Measurements from ENCODE around the gene MDM1. TPM values are rescaled to one million over a fixed set of nuclear protein-coding genes. Genes with fewer than 3 reads are reported as not detected.
A peak's percentile ranks its signal among the peaks of the same experiment; 100 is the strongest.

MDM1 gene
- 10 to 100 TPM; 12.7 to 13.6 TPM for total RNA-seq

- peak; percentile 97 for DNase-seq
- Mint-ChIP-seq H3K4me3 (peak within 1 kb of the TSS; percentile 80), H3K27ac (peak within 1 kb of the TSS; percentile 55), H3K27me3 (peaks cover 2% of the 10 kb centered on the region), H3K36me3 (ENCODE audit: low read depth) (peaks cover 2% of the 10 kb centered on the region), H3K4me1 (peaks cover 42% of the 10 kb centered on the region), H3K9me3 (ENCODE audit: low read depth) (no peaks in the 10 kb centered on the region)
- intact Hi-C loops (cut with DNase I, micrococcal nuclease), result loop anchor here (1.0 to 10.0 kb wide), 7 partner anchors 33 to 476 kb away; partner anchors contain the start of genes MDM2 (in 2 of the 2), NUP107 (in 2 of the 2), RAP1B (in 2 of the 2) and SLC35E3 (in 1 of the 2)
- ATAC-seq, result peak; percentile 98
- ChIA-PET CTCF (interaction anchor here (0.6 to 5.0 kb wide), 10 partner anchors 10 to 213 kb away, joined by 3 to 25 read pairs (median 4); no protein-coding TSS in a partner anchor), POLR2A (interaction anchor here (0.8 to 1.2 kb wide), 3 partner anchors 27 to 280 kb away, joined by 4 to 6 read pairs (median 6); no protein-coding TSS in a partner anchor)
Measured at GRCh38 chr12:68331869-68332727, at the start of gene MDM1. TSS of gene MDM1 (minus strand) at chr12:68332362. CDS start at chr12:68332245, 117 bp downstream.

GRCh38 chr12:68381476-68382219, 49.5 kb upstream of the MDM1 start:
- H3K27ac Mint-ChIP-seq, result no peak overlapping the region
- ChIA-PET POLR2A (interaction anchor here (0.6 kb wide), 1 partner anchor 9 kb away, joined by 4 read pairs; no protein-coding TSS in a partner anchor), CTCF (interaction anchor here (0.6 to 1.8 kb wide), 6 partner anchors 16 to 53 kb away, joined by 4 to 11 read pairs (median 4); no protein-coding TSS in a partner anchor)
- DNase-seq (no peak), ATAC-seq (no peak)
- no peak overlapping the region for H3K4me3 Mint-ChIP-seq
- peaks cover 10% of the 10 kb centered on the region for H3K4me1 Mint-ChIP-seq
- intact Hi-C loops (cut with DNase I, micrococcal nuclease), result no loop called here
- H3K9me3 Mint-ChIP-seq (ENCODE audit: low read depth), result peaks cover 4% of the 10 kb centered on the region
- H3K36me3 Mint-ChIP-seq (ENCODE audit: low read depth), result peaks cover 3% of the 10 kb centered on the region
- H3K27me3 Mint-ChIP-seq, result no peaks in the 10 kb centered on the region

- CTCF ChIA-PET, result interaction anchor here (0.8 to 1.0 kb wide), 2 partner anchors 16 to 37 kb away, joined by 3 read pairs; no protein-coding TSS in a partner anchor
Measured at GRCh38 chr12:68378872-68379606, 46.9 kb upstream of the MDM1 start.

GRCh38 chr12:68377881-68378280, 45.7 kb upstream of the MDM1 start:
- DNase-seq, result no peak
- no peak for ATAC-seq
- ChIA-PET CTCF (interaction anchor here (1.4 kb wide), 1 partner anchor 29 kb away, joined by 6 read pairs; no protein-coding TSS in a partner anchor), POLR2A (no interaction called here)
- Mint-ChIP-seq H3K4me3 (no peak overlapping the region), H3K27ac (no peak overlapping the region), H3K4me1 (peaks cover 34% of the 10 kb centered on the region), H3K27me3 (no peaks in the 10 kb centered on the region), H3K36me3 (ENCODE audit: low read depth) (no peaks in the 10 kb centered on the region), H3K9me3 (ENCODE audit: low read depth) (no peaks in the 10 kb centered on the region)
- intact Hi-C loops (cut with DNase I, micrococcal nuclease), result no loop called here

More at GRCh38 chr12:68378872-68379606, 46.9 kb upstream of the MDM1 start:
- ATAC-seq (no peak), DNase-seq (no peak)
- peaks cover 3% of the 10 kb centered on the region for H3K9me3 Mint-ChIP-seq (ENCODE audit: low read depth)
- no peak overlapping the region for H3K4me3 Mint-ChIP-seq
- no peaks in the 10 kb centered on the region for H3K27me3 Mint-ChIP-seq
- no peak overlapping the region for H3K27ac Mint-ChIP-seq
- H3K4me1 Mint-ChIP-seq, result peaks cover 29% of the 10 kb centered on the region
- peaks cover 3% of the 10 kb centered on the region for H3K36me3 Mint-ChIP-seq (ENCODE audit: low read depth)
- intact Hi-C loops (cut with DNase I, micrococcal nuclease), result no loop called here
- POLR2A ChIA-PET, result no interaction called here

- POLR2A ChIA-PET, result no interaction called here
- H3K9me3 Mint-ChIP-seq (ENCODE audit: low read depth), result no peaks in the 10 kb centered on the region
- no peak for DNase-seq
- no peak overlapping the region for H3K4me3 Mint-ChIP-seq
- no peaks in the 10 kb centered on the region for H3K36me3 Mint-ChIP-seq (ENCODE audit: low read depth)
- intact Hi-C loops (cut with DNase I, micrococcal nuclease), result no loop called here
- H3K27me3 Mint-ChIP-seq, result no peaks in the 10 kb centered on the region
- H3K27ac Mint-ChIP-seq, result no peak overlapping the region
- H3K4me1 Mint-ChIP-seq, result peaks cover 37% of the 10 kb centered on the region
- CTCF ChIA-PET, result interaction anchor here (1.4 kb wide), 1 partner anchor 30 kb away, joined by 6 read pairs; no protein-coding TSS in a partner anchor
- ATAC-seq, result no peak
Measured at GRCh38 chr12:68376901-68377300, 44.7 kb upstream of the MDM1 start.

GRCh38 chr12:68375756-68376695, 43.9 kb upstream of the MDM1 start:
- ATAC-seq (no peak), DNase-seq (no peak)
- H3K27ac Mint-ChIP-seq, result peak overlapping the region; percentile 84
- H3K36me3 Mint-ChIP-seq (ENCODE audit: low read depth), result no peaks in the 10 kb centered on the region
- H3K9me3 Mint-ChIP-seq (ENCODE audit: low read depth), result no peaks in the 10 kb centered on the region
- peaks cover 43% of the 10 kb centered on the region for H3K4me1 Mint-ChIP-seq
- intact Hi-C loops (cut with DNase I, micrococcal nuclease), result loop anchor here (2.0 kb wide), 3 partner anchors 105 to 237 kb away; no protein-coding TSS in a partner anchor
- CTCF ChIA-PET, result interaction anchor here (1.0 to 1.3 kb wide), 2 partner anchors 9 to 75 kb away, joined by 3 read pairs; no protein-coding TSS in a partner anchor
- no peaks in the 10 kb centered on the region for H3K27me3 Mint-ChIP-seq
- H3K4me3 Mint-ChIP-seq, result no peak overlapping the region
- POLR2A ChIA-PET, result interaction anchor here (1.9 kb wide), 1 partner anchor 11 kb away, joined by 11 read pairs; no protein-coding TSS in a partner anchor

- intact Hi-C loops (cut with DNase I, micrococcal nuclease), result loop anchor here (1.0 to 2.0 kb wide), 6 partner anchors 9 to 238 kb away; no protein-coding TSS in a partner anchor
- Mint-ChIP-seq H3K4me1 (peaks cover 48% of the 10 kb centered on the region), H3K36me3 (ENCODE audit: low read depth) (no peaks in the 10 kb centered on the region), H3K9me3 (ENCODE audit: low read depth) (no peaks in the 10 kb centered on the region), H3K27me3 (no peaks in the 10 kb centered on the region), H3K4me3 (no peak overlapping the region), H3K27ac (peak overlapping the region; percentile 89)
- DNase-seq (peak; percentile 79), ATAC-seq (peak; percentile 89)
- ChIA-PET CTCF (interaction anchor here (0.6 to 1.3 kb wide), 11 partner anchors 9 to 229 kb away, joined by 3 to 7 read pairs (median 3); no protein-coding TSS in a partner anchor), POLR2A (interaction anchor here (0.6 to 1.9 kb wide), 8 partner anchors 9 to 238 kb away, joined by 3 to 11 read pairs (median 4); no protein-coding TSS in a partner anchor)
Measured at GRCh38 chr12:68374307-68374982, 42.3 kb upstream of the MDM1 start.

- intact Hi-C loops (cut with DNase I, micrococcal nuclease), result no loop called here
- ChIA-PET POLR2A (no interaction called here), CTCF (no interaction called here)
- no peaks in the 10 kb centered on the region for H3K27me3 Mint-ChIP-seq
- no peak overlapping the region for H3K27ac Mint-ChIP-seq
- no peak overlapping the region for H3K4me3 Mint-ChIP-seq
- H3K4me1 Mint-ChIP-seq, result peaks cover 71% of the 10 kb centered on the region
- no peak for DNase-seq
- no peak for ATAC-seq
- H3K9me3 Mint-ChIP-seq (ENCODE audit: low read depth), result no peaks in the 10 kb centered on the region
- H3K36me3 Mint-ChIP-seq (ENCODE audit: low read depth), result no peaks in the 10 kb centered on the region
Measured at GRCh38 chr12:68370667-68371066, 38.5 kb upstream of the MDM1 start.

- Mint-ChIP-seq H3K36me3 (ENCODE audit: low read depth) (no peaks in the 10 kb centered on the region), H3K27ac (no peak overlapping the region), H3K4me3 (no peak overlapping the region), H3K9me3 (ENCODE audit: low read depth) (no peaks in the 10 kb centered on the region), H3K4me1 (peaks cover 69% of the 10 kb centered on the region), H3K27me3 (no peaks in the 10 kb centered on the region)
- ATAC-seq (no peak), DNase-seq (no peak)
- POLR2A ChIA-PET, result no interaction called here
- CTCF ChIA-PET, result interaction anchor here (0.6 to 0.7 kb wide), 2 partner anchors 67 to 235 kb away, joined by 3 read pairs; no protein-coding TSS in a partner anchor
- intact Hi-C loops (cut with DNase I, micrococcal nuclease), result no loop called here
Measured at GRCh38 chr12:68370006-68370590, 37.9 kb upstream of the MDM1 start.
